IMR-90 (cell line): Measurements from ENCODE around the gene JADE2.
A peak's percentile ranks its signal among the peaks of the same experiment; 100 is the strongest.

Experiments
- BHLHE40 ChIP-seq: fragments of 150-350 bp; IDR thresholded peaks from 2 replicates; pipeline ENCODE4 v1.6.1; 2016; ENCODE audit warnings: mild to moderate bottlenecking, low read depth, low read length
- CEBPB ChIP-seq: IDR thresholded peaks from 2 replicates; pipeline ENCODE4 v1.6.1; 2012; ENCODE audit warnings: low read depth, low read length, improper control_type of control experiment
- CTCF ChIP-seq: conservative IDR thresholded peaks from 2 replicates; pipeline ENCODE4 v1.5.1; 2012; ENCODE audit warnings: mild to moderate bottlenecking, low read depth, low read length, improper control_type of control experiment
- MAZ ChIP-seq: IDR thresholded peaks from 2 replicates; pipeline ENCODE4 v1.6.1; 2012; ENCODE audit warnings: low read depth, mild to moderate bottlenecking, low read length, improper control_type of control experiment, moderate library complexity, borderline replicate concordance
- POLR2A ChIP-seq: IDR thresholded peaks from 2 replicates; pipeline ENCODE4 v1.6.1; 2012; ENCODE audit warnings: mild to moderate bottlenecking, low read depth, low read length
- RAD21 ChIP-seq: IDR thresholded peaks from 2 replicates; pipeline ENCODE4 v1.6.1; 2012; ENCODE audit warnings: low read length, improper control_type of control experiment
- RFX5 ChIP-seq: IDR thresholded peaks from 2 replicates; pipeline ENCODE4 v1.8.0; 2012; ENCODE audit warnings: low read depth, mild to moderate bottlenecking, low read length, moderate library complexity
- USF2 ChIP-seq: fragments of 150-350 bp; IDR thresholded peaks from 2 replicates; pipeline ENCODE4 v1.6.1; 2017; ENCODE audit warnings: mild to moderate bottlenecking, antibody characterized with exemption, low read length, low read depth

GRCh38 chr5:134530301-134531077 is 5.0 kb downstream of the JADE2 start:
- TF ChIP-seq CTCF (no peak), BHLHE40 (no peak), RFX5 (no peak), CEBPB (no peak), POLR2A (no peak), USF2 (no peak), MAZ (0 out of 2 replicates have a peak, but pooled peaks have one; percentile 12), RAD21 (no peak)
